HL-60 (cell line): ENCODE measurements around the gene MYRFL.
"Not testable (repeated sequence)": the region's sequence is repeated elsewhere in the genome, so short reads cannot be mapped to it uniquely, and the experiment has no call there.

Experiments used
- DNase-seq, 2 experiments: peaks; one replicate each; pipeline ENCODE4 v3.0.0-alpha.2; 2010 to 2020; ENCODE audit warnings: low read depth in 1 of 2, low spot score in 1 of 2
- H3K27ac ChIP-seq: fragments of 250-450 bp; sonication (Bioruptor Pico); replicated peaks from 2 replicates; pipeline ENCODE4 v1.5.1; 2020; ENCODE audit warnings: mild to moderate bottlenecking, moderate library complexity
- H3K27me3 ChIP-seq: fragments of 250-450 bp; sonication (Bioruptor Pico); 2 replicates; pipeline ENCODE4 v1.5.1; 2021; ENCODE audit warnings: mild to moderate bottlenecking, moderate library complexity; ENCODE audit not compliant: insufficient read depth, poor library complexity, severe bottlenecking
- H3K4me3 ChIP-seq: replicated peaks from 2 replicates; pipeline ENCODE4 v1.5.1; 2011; ENCODE audit warnings: mild to moderate bottlenecking, control low read depth, low read length; ENCODE audit not compliant: insufficient read depth
- GABPA ChIP-seq: IDR thresholded peaks from 2 replicates; pipeline ENCODE4 v1.6.1; 2012; ENCODE audit warnings: low read depth
- POLR2AphosphoS5 ChIP-seq: IDR thresholded peaks from 2 replicates; pipeline ENCODE4 v1.6.1; 2012; ENCODE audit warnings: low read depth
- SPI1 ChIP-seq: IDR thresholded peaks from 2 replicates; pipeline ENCODE4 v1.6.1; 2012; ENCODE audit warnings: low read depth, mild to moderate bottlenecking, borderline replicate concordance
- TF ChIP-seq, protein P1 (sequence below): IDR thresholded peaks from 2 replicates; pipeline ENCODE4 v1.6.1; 2012; ENCODE audit warnings: low read depth; ENCODE audit not compliant: insufficient replicate concordance
- TF ChIP-seq, protein P2 (sequence below): IDR thresholded peaks from one replicate; pipeline ENCODE4 v1.5.1; 2011; ENCODE audit warnings: low read length, control low read depth, inconsistent platforms; ENCODE audit not compliant: insufficient read depth

MYRFL gene

DNA sequence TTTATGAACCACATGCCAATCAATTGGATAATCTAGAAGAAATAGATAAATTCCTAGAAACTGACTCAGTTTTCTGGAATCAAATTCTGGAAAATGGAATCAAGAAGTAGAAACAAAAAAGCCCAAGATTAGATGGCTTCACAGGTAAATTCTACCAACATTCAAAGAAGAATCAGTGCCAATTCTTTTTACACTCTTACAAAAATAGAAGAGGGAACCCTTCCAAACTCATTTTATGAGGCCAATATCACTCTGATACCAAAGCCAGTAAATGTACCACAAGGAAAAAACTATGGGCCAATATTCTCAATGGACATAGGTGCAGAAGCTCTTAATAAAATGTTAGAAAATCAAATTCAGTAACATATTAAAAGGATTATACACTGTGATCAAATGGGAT, 35.7 kb upstream of the MYRFL start:
- Histone ChIP-seq H3K27ac (no peak overlapping the region), H3K4me3 (no peak overlapping the region), H3K27me3 (no peaks in the 10 kb centered on the region)
- no peak for TF ChIP-seq POLR2AphosphoS5
- TF ChIP-seq, protein P1, sequence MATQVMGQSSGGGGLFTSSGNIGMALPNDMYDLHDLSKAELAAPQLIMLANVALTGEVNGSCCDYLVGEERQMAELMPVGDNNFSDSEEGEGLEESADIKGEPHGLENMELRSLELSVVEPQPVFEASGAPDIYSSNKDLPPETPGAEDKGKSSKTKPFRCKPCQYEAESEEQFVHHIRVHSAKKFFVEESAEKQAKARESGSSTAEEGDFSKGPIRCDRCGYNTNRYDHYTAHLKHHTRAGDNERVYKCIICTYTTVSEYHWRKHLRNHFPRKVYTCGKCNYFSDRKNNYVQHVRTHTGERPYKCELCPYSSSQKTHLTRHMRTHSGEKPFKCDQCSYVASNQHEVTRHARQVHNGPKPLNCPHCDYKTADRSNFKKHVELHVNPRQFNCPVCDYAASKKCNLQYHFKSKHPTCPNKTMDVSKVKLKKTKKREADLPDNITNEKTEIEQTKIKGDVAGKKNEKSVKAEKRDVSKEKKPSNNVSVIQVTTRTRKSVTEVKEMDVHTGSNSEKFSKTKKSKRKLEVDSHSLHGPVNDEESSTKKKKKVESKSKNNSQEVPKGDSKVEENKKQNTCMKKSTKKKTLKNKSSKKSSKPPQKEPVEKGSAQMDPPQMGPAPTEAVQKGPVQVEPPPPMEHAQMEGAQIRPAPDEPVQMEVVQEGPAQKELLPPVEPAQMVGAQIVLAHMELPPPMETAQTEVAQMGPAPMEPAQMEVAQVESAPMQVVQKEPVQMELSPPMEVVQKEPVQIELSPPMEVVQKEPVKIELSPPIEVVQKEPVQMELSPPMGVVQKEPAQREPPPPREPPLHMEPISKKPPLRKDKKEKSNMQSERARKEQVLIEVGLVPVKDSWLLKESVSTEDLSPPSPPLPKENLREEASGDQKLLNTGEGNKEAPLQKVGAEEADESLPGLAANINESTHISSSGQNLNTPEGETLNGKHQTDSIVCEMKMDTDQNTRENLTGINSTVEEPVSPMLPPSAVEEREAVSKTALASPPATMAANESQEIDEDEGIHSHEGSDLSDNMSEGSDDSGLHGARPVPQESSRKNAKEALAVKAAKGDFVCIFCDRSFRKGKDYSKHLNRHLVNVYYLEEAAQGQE = no peak
- no peak for TF ChIP-seq GABPA
- TF ChIP-seq, protein P2, sequence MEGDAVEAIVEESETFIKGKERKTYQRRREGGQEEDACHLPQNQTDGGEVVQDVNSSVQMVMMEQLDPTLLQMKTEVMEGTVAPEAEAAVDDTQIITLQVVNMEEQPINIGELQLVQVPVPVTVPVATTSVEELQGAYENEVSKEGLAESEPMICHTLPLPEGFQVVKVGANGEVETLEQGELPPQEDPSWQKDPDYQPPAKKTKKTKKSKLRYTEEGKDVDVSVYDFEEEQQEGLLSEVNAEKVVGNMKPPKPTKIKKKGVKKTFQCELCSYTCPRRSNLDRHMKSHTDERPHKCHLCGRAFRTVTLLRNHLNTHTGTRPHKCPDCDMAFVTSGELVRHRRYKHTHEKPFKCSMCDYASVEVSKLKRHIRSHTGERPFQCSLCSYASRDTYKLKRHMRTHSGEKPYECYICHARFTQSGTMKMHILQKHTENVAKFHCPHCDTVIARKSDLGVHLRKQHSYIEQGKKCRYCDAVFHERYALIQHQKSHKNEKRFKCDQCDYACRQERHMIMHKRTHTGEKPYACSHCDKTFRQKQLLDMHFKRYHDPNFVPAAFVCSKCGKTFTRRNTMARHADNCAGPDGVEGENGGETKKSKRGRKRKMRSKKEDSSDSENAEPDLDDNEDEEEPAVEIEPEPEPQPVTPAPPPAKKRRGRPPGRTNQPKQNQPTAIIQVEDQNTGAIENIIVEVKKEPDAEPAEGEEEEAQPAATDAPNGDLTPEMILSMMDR = no peak
- no peak for TF ChIP-seq SPI1
- no peak for DNase-seq

DNA sequence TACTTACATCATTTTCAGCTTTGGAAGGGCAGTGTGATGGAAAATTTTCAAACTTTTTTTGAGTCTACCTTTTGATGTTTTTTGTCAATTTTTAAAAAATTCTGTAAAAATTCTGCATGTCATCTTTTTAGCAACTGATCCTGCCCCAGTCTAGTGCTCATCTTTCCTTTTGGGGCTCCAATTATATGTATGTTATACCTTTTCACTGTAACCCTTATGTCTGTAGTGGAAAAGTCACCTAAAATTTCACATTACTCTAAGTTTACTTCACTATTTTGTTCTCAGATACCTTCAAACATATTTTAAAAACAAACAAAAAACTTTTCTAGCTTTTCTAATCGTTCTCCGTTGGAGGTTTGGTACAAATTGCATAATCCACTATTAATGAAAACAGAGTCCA, 32.5 kb upstream of the MYRFL start:
- Histone ChIP-seq H3K4me3 (no peak overlapping the region), H3K27ac (no peak overlapping the region), H3K27me3 (no peaks in the 10 kb centered on the region)
- no peak for TF ChIP-seq GABPA
- no peak for TF ChIP-seq POLR2AphosphoS5
- TF ChIP-seq, protein P1 = no peak
- TF ChIP-seq, protein P2 = no peak
- no peak for TF ChIP-seq SPI1
- DNase-seq = no peak

DNA sequence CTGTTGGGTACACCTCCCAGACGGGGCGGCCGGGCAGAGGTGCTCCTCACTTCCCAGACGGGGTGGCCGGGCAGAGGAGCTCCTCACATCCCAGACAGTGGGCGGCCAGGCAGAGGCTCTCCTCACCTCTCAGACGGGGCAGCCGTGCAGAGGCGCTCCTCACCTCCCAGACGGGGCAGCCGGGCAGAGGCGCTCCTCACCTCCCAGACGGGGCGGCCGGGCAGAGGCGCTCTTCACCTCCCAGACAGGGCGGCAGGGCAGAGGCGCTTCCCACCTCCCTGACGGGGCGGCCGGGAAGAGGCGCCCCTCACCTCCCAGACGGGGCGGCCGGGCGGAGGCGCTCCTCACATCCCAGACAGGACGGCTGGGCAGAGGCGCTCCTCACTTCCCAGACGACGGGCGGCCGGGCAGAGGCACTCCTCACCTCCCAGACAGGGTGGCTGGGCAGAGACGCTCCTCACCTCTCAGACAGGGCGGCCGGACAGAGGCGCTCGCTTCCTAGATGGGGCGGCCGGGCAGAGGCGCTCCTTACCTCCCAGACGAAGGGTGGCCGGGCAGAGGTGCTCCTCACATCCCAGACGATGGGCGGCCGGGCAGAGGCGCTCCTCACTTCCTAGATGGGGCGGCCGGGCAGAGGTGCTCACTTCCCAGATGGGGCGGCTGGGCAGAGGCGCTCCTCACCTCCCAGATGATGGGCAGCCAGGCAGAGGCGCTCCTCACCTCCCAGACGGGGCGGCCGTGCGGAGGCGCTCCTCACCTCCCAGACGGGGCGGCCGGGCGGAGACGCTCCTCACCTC, 17.7 kb upstream of the MYRFL start:
- H3K27me3 ChIP-seq, H3K27ac ChIP-seq, H3K4me3 ChIP-seq, DNase-seq: not testable (repeated sequence)

DNA sequence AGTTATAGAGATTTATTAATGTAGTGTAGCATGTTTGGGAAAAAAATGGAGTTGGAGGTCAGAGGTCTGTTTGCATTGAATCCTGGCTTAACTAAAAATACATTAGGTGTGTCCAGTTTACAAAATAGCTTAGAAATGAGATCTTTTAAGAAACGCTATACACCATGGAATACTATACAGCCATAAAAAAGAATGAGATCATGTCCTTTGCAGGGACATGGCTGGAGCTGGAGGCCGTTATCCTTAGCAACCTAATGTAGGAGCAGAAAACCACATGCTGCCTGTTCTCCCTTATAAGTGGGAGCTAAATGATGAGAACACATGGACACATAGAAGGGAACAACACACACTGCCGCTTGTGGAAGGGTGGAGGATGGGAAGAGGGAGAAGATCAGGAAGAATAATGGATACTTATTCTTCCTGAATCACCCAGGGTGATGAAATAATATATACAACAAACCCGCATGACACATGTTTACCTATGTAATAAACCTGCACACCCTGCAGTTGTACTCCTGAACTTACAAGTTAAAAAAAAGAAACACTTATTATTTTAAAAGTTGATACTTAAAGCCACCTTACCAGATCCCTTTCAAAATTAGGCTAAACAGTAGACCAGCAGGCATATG, 14.0 kb upstream of the MYRFL start:
- H3K27me3 ChIP-seq = no peaks in the 10 kb centered on the region
- DNase-seq = no peak
- TF ChIP-seq, protein P2 = no peak
- TF ChIP-seq SPI1 (no peak), GABPA (no peak), POLR2AphosphoS5 (no peak)
- TF ChIP-seq, protein P1 = no peak
- H3K4me3 ChIP-seq = no peak overlapping the region
- H3K27ac ChIP-seq = no peak overlapping the region
